GM12878 (cell line): Measurements from ENCODE around the gene TPO.

Experiments used
- ETV6 ChIP-seq, 2 experiments: fragments of 450-650 bp in 1 of 2; IDR thresholded peaks in 1 of 2; conservative IDR thresholded peaks in 1 of 2; 2 replicates each; pipeline ENCODE4 v1.6.1; 2014; ENCODE audit warnings: antibody characterized with exemption in 1 of 2, borderline replicate concordance in 1 of 2, low read depth in 1 of 2, mild to moderate bottlenecking in 1 of 2, moderate library complexity in 1 of 2
- LARP7 ChIP-seq: fragments of 450-650 bp; IDR thresholded peaks from 2 replicates; pipeline ENCODE4 v1.6.1; 2017; ENCODE audit warnings: mild to moderate bottlenecking
- NFYA ChIP-seq: IDR thresholded peaks from 2 replicates; pipeline ENCODE4 v1.6.1; 2011; ENCODE audit warnings: low read depth, mild to moderate bottlenecking, low read length, improper control_type of control experiment, borderline replicate concordance
- RCOR1 ChIP-seq: conservative IDR thresholded peaks from 2 replicates; pipeline ENCODE4 v1.6.1; 2012; ENCODE audit warnings: low read depth, low read length, improper control_type of control experiment
- YY1 ChIP-seq: IDR thresholded peaks from 2 replicates; pipeline ENCODE4 v1.6.1; 2011; ENCODE audit warnings: low read depth, mild to moderate bottlenecking, low read length
- TF ChIP-seq, protein P1 (sequence below): fragments of 450-650 bp; IDR thresholded peaks from 2 replicates; pipeline ENCODE4 v1.6.1; 2017; ENCODE audit warnings: mild to moderate bottlenecking, low read depth, inconsistent platforms; ENCODE audit not compliant: poor library complexity, severe bottlenecking

GRCh38 chr2:1407950-1408675 lies 5.2 kb upstream of the TPO start:
- TF ChIP-seq ETV6 (conservative IDR thresholded peaks at IDR 0.05 in 1 of 2, IDR thresholded peaks at IDR 0.05 in 1 of 2; ENCODE audit: borderline replicate concordance in 1 of 2, low read depth in 1 of 2) (no peak), RCOR1 (no peak), LARP7 (no peak), NFYA (no peak), YY1 (no peak)
- TF ChIP-seq, protein P1, sequence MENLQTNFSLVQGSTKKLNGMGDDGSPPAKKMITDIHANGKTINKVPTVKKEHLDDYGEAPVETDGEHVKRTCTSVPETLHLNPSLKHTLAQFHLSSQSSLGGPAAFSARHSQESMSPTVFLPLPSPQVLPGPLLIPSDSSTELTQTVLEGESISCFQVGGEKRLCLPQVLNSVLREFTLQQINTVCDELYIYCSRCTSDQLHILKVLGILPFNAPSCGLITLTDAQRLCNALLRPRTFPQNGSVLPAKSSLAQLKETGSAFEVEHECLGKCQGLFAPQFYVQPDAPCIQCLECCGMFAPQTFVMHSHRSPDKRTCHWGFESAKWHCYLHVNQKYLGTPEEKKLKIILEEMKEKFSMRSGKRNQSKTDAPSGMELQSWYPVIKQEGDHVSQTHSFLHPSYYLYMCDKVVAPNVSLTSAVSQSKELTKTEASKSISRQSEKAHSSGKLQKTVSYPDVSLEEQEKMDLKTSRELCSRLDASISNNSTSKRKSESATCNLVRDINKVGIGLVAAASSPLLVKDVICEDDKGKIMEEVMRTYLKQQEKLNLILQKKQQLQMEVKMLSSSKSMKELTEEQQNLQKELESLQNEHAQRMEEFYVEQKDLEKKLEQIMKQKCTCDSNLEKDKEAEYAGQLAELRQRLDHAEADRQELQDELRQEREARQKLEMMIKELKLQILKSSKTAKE, result no peak
